ENCODE results near the gene PEAK3. TPM values are rescaled to one million over a fixed set of nuclear protein-coding genes. Genes with fewer than 3 reads are reported as not detected.
A peak's percentile ranks its signal among the peaks of the same experiment; 100 is the strongest.

The PEAK3 gene
- total RNA-seq, 1 donor from 2014 or later, result 7.5 TPM

DNA sequence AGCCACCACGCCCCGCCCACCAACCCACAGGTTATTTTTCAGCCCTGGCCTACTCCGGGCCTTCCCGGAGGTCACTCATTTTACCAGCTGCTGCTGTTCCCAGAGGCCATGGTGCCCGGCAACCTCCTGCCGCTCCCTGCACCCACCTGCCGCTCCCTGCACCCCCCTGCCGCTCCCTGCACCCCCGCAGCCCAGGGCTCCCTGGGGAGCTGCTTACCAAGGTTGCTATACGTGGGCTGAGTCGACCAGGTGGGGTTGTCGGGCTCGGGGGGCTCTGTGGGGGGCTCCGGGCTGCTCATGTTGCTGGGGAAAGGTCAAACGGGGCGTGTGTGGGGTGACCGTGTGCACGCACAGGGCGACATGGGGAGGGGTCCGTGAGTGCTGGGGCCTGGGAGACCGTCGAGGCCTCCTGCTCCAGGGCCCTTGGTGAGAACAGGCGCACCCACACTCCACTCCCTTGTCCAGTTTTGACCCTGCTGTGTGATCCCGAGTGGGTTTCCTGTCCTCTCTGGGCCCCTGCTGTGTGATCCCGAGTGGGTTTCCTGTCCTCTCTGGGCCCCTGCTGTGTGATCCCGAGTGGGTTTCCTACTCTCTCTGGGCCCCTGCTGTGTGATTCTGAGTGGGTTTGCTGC, 1.2 kb downstream of the PEAK3 start:
- Histone ChIP-seq H3K36me3 (peaks cover 16% of the 10 kb centered on the region), H3K27me3 (ENCODE audit: low read depth) (no peaks in the 10 kb centered on the region), H3K27ac (no peak overlapping the region), H3K4me3 (no peak overlapping the region), H3K9me3 (no peaks in the 10 kb centered on the region), H3K4me1 (peaks cover 22% of the 10 kb centered on the region)
- DNase-seq, result no peak
- no peak for ATAC-seq
- TF ChIP-seq, protein P1, sequence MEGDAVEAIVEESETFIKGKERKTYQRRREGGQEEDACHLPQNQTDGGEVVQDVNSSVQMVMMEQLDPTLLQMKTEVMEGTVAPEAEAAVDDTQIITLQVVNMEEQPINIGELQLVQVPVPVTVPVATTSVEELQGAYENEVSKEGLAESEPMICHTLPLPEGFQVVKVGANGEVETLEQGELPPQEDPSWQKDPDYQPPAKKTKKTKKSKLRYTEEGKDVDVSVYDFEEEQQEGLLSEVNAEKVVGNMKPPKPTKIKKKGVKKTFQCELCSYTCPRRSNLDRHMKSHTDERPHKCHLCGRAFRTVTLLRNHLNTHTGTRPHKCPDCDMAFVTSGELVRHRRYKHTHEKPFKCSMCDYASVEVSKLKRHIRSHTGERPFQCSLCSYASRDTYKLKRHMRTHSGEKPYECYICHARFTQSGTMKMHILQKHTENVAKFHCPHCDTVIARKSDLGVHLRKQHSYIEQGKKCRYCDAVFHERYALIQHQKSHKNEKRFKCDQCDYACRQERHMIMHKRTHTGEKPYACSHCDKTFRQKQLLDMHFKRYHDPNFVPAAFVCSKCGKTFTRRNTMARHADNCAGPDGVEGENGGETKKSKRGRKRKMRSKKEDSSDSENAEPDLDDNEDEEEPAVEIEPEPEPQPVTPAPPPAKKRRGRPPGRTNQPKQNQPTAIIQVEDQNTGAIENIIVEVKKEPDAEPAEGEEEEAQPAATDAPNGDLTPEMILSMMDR (IDR thresholded peaks at IDR 0.05), result no peak
- intact Hi-C loops (cut with DNase I), result no loop called here

DNA sequence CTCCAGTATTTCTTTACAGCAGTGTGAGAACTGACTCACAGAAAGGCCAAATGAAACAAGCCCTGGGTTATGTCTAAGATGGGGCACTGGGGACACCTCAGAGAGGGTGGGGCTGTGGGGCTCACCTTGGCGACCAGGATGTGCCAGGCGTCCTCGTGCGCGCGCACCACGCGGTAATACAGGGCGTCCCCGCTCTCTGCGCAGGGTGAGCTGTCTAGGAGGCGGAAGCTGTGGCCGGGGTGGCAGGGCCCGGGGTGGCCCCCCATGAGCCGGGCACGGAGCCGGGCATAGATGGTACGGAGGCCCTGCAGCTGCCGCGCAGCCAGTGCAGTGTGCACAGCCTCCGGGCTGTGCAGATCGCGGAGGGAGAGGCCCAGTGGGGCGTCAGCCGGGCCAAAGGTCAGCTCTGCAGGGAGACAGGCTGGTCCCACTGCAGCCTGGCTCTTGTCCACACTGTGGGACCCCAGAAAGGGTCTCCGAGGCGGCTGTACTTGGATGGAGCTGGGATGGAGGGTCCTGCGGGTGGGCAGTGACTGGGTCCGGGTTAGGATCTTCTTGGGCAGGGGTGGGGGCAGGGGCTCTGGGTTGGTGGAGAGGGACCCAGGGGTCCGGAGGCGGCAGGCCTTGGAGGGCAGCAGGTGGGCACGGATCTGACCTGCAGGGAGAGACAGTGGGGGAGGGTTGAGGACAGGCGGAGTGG, 3.4 kb downstream of the PEAK3 start:
- Histone ChIP-seq H3K4me3 (no peak overlapping the region), H3K27me3 (ENCODE audit: low read depth) (no peaks in the 10 kb centered on the region), H3K27ac (no peak overlapping the region), H3K4me1 (peaks cover 41% of the 10 kb centered on the region), H3K36me3 (peaks cover 22% of the 10 kb centered on the region), H3K9me3 (no peaks in the 10 kb centered on the region)
- TF ChIP-seq, protein P1 (IDR thresholded peaks at IDR 0.05), result no peak
- no peak for ATAC-seq
- no peak for DNase-seq
- intact Hi-C loops (cut with DNase I), result no loop called here

DNA sequence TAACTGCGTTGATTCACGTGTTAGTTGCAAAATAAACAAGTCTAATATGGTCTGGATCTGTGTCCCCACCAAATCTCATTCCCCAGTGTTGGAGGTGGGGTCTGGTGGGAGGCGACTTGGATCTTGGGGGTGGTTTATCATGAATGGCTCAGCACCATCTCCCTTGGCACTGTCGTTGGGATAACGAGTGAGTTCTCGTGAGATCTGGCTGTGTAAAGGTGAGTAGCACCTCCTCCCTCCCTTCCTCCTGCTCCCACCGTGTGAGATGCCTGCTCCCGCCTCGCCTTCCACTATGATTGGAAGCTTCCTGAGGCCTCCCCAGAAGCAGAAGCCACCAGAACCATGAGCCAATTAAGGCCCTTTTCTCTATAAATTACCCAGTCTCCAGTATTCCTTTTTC, 4.8 kb downstream of the PEAK3 start:
- intact Hi-C loops (cut with DNase I), result no loop called here
- H3K36me3 ChIP-seq, result peaks cover 36% of the 10 kb centered on the region

DNA sequence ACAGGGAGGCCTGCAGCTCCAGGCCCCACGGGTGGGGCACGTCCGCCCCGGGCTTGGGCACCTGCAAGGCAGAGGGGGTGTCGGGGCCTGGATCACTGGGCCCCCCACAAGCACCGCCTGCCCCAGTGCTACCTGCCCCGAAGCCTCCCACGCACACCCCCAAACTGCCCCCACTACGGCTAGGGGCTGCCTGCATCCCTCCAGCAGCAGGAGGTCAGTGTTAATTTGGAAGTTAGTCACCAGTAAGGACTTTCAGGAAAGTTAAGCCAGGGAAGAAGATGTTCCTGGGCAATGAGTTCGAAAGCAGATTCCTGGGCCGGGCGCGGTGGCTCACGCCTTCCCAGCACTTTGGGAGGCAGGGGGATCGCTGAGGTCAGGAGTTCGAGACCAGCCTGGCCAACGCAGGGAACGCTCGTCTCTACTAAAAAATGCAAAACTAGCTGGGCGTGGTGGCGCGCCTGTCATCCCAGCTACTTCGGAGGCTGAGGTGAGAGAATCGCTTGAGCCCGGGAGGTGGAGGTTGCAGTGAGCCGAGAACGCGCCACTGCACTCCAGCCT, 5.5 kb downstream of the PEAK3 start:
- TF ChIP-seq, protein P1 (IDR thresholded peaks at IDR 0.05), result no peak
- Histone ChIP-seq H3K9me3 (no peaks in the 10 kb centered on the region), H3K4me1 (peaks cover 46% of the 10 kb centered on the region), H3K27me3 (ENCODE audit: low read depth) (no peaks in the 10 kb centered on the region), H3K27ac (peak overlapping the region; percentile 6), H3K36me3 (peaks cover 42% of the 10 kb centered on the region), H3K4me3 (no peak overlapping the region)
- ATAC-seq (no peak), DNase-seq (no peak)
- intact Hi-C loops (cut with DNase I), result no loop called here

More for the DNA sequence above, 4.8 kb downstream of the PEAK3 start:
- Histone ChIP-seq H3K27me3 (ENCODE audit: low read depth) (no peaks in the 10 kb centered on the region), H3K27ac (no peak overlapping the region), H3K9me3 (no peaks in the 10 kb centered on the region), H3K4me3 (no peak overlapping the region), H3K4me1 (peaks cover 46% of the 10 kb centered on the region)
- DNase-seq (no peak), ATAC-seq (no peak)
- TF ChIP-seq, protein P1 (IDR thresholded peaks at IDR 0.05), result no peak

DNA sequence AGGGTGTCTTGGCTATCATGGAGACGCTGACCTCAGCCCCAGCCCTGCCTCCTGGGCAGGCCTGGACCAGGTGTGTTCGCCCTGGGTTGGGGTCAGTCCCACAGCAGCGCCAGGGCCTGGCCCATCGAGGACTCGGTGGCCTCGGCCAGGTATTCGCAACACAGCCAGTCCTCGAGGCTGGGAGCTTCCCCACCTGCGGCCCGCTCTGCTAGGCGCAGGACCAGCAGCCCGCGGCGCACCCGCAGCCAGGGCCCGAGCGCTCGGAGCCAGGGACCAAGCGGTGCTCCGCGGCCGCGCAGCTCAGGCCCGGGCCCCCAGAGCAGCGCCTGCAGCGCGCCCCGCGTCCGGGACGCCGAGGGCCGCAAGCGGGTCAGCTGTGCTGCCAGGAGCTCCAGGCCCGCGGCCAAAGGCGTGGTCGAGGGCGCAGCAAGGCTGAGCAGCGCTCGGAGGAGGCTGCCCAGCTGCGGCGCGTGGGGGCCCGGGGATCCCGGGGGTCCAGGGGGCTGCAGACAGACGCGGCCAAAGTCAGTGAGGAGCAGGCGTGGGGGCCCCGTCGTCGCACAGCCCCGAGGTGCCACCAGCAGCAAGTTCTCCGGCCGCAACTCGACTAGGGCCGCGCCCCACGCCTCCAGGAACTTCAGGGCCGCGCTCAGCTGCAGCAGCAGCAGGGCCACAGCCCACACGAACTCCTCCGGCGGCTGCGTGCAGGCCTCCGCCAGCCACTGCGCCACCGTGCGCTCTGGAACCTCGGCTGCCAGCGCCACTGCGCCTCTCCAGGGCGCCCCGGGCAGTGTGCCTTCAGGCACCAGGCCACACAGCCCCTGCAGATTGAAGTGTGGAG, 6.2 kb downstream of the PEAK3 start:
- intact Hi-C loops (cut with DNase I), result no loop called here
- Histone ChIP-seq H3K4me3 (no peak overlapping the region), H3K9me3 (no peaks in the 10 kb centered on the region), H3K4me1 (peaks cover 52% of the 10 kb centered on the region), H3K36me3 (peaks cover 47% of the 10 kb centered on the region), H3K27ac (peak overlapping the region; percentile 6), H3K27me3 (ENCODE audit: low read depth) (no peaks in the 10 kb centered on the region)
- TF ChIP-seq, protein P1 (IDR thresholded peaks at IDR 0.05), result no peak
- DNase-seq, result no peak
- no peak for ATAC-seq
